ENCODE data around the gene GTF3C2. TPM values are rescaled to one million over a fixed set of nuclear protein-coding genes. Genes with fewer than 3 reads are reported as not detected.
"Not testable (repeated sequence)": the region's sequence is repeated elsewhere in the genome, so short reads cannot be mapped to it uniquely, and the experiment has no call there.

GTF3C2 gene
- total and polyA plus RNA-seq, 12 donors: 30.6 to 73.9 (median 51.3) TPM

- Histone ChIP-seq H3K36me3 (replicated peaks in 1 of 2) (peaks cover 0 to 4% of the 10 kb centered on the region in 2 donors), H3K4me3 (no peak overlapping the region), H3K27ac (peak overlapping the region; percentile 25 to 99 (median 94)), H3K27me3 (no peaks in the 10 kb centered on the region), H3K4me1 (replicated peaks in 1 of 2) (peaks cover 34 to 35% of the 10 kb centered on the region in 2 donors), H3K9me3 (replicated peaks in 1 of 3) (no peaks in the 10 kb centered on the region)
- DNase-seq: peak; percentile 90 to 98 (median 97)
- intact Hi-C loops (cut with DNase I): no loop called here
- 16 to 39% (median 33%) methylated on average over 4 to 8 of the region's 8 CpGs for WGBS, 4 donors
- peak in 1 of 2 donors; percentile 84 for TF ChIP-seq POLR2A (IDR thresholded peaks at IDR 0.05)
- peak; percentile 34 to 77 (median 62) for TF ChIP-seq CTCF (IDR thresholded peaks at IDR 0.05)
Observed at GRCh38 chr2:27320958-27321543, 35.5 kb downstream of the GTF3C2 start.

- 82 to 86% (median 84%) methylated on average over 15 of the region's 15 CpGs for WGBS, 4 donors
- intact Hi-C loops (cut with DNase I); H3K27me3 ChIP-seq; H3K9me3 ChIP-seq (replicated peaks in 1 of 3); H3K36me3 ChIP-seq (replicated peaks in 1 of 2); H3K27ac ChIP-seq; DNase-seq; H3K4me3 ChIP-seq: not testable (repeated sequence)
- peaks cover 34 to 35% of the 10 kb centered on the region in 2 donors for H3K4me1 ChIP-seq (replicated peaks in 1 of 2)
Observed at GRCh38 chr2:27319839-27320238, 36.7 kb downstream of the GTF3C2 start.

GRCh38 chr2:27316655-27317412 lies 39.7 kb downstream of the GTF3C2 start:
- peaks cover 14 to 15% of the 10 kb centered on the region in 2 donors for H3K4me1 ChIP-seq (replicated peaks in 1 of 2)
- peak in 2 of 7 donors; percentile 44 to 47 for DNase-seq
- intact Hi-C loops (cut with DNase I): no loop called here
- 72 to 85% (median 75%) methylated on average over 7 to 12 of the region's 12 CpGs for WGBS, 4 donors
- H3K9me3 ChIP-seq (replicated peaks in 1 of 3): no peaks in the 10 kb centered on the region
- no peaks in the 10 kb centered on the region for H3K27me3 ChIP-seq
- TF ChIP-seq POLR2A (IDR thresholded peaks at IDR 0.05) (no peak), CTCF (IDR thresholded peaks at IDR 0.05) (no peak)
- H3K36me3 ChIP-seq (replicated peaks in 1 of 2): no peaks in the 10 kb centered on the region
- H3K4me3 ChIP-seq: no peak overlapping the region
- no peak overlapping the region for H3K27ac ChIP-seq

- TF ChIP-seq POLR2A (IDR thresholded peaks at IDR 0.05) (no peak), CTCF (IDR thresholded peaks at IDR 0.05) (no peak)
- H3K27me3 ChIP-seq: no peaks in the 10 kb centered on the region
- intact Hi-C loops (cut with DNase I): no loop called here
- no peak overlapping the region for H3K27ac ChIP-seq
- H3K4me1 ChIP-seq (replicated peaks in 1 of 2): no peaks in the 10 kb centered on the region
- H3K9me3 ChIP-seq (replicated peaks in 1 of 3): no peaks in the 10 kb centered on the region
- WGBS, 4 donors: 76 to 81% (median 79%) methylated on average over 8 of the region's 8 CpGs
- H3K4me3 ChIP-seq: no peak overlapping the region
- DNase-seq: no peak
- H3K36me3 ChIP-seq (replicated peaks in 1 of 2): no peaks in the 10 kb centered on the region
Observed at GRCh38 chr2:27315122-27315521, 41.4 kb downstream of the GTF3C2 start.

Data from adrenal gland (tissue), 12 donors.